Prostate gland (tissue), 2 donors: Measurements from ENCODE around the gene ARL15.

Source experiments
- CTCF ChIP-seq, 4 experiments: fragments of 200-600 bp in 2 of 4; fragments of 450-650 bp in 2 of 4; sonication (generic) in 2 of 4; IDR thresholded peaks; 1 replicate in 3 of 4; 2 replicates in 1 of 4; pipeline ENCODE4 v1.5.1; 2016 to 2019; ENCODE audit warnings: antibody characterized with exemption in 4 of 4, mild to moderate bottlenecking in 2 of 4, moderate library complexity in 2 of 4
- POLR2A ChIP-seq: fragments of 450-650 bp; IDR thresholded peaks from one replicate; pipeline ENCODE4 v1.6.1; 2016; ENCODE audit warnings: antibody characterized with exemption, mild to moderate bottlenecking
- POLR2AphosphoS5 ChIP-seq: sonication (generic); formaldehyde crosslinking; IDR thresholded peaks from one replicate; pipeline ENCODE4 v1.6.1; 2017; ENCODE audit warnings: antibody characterized with exemption

DNA sequence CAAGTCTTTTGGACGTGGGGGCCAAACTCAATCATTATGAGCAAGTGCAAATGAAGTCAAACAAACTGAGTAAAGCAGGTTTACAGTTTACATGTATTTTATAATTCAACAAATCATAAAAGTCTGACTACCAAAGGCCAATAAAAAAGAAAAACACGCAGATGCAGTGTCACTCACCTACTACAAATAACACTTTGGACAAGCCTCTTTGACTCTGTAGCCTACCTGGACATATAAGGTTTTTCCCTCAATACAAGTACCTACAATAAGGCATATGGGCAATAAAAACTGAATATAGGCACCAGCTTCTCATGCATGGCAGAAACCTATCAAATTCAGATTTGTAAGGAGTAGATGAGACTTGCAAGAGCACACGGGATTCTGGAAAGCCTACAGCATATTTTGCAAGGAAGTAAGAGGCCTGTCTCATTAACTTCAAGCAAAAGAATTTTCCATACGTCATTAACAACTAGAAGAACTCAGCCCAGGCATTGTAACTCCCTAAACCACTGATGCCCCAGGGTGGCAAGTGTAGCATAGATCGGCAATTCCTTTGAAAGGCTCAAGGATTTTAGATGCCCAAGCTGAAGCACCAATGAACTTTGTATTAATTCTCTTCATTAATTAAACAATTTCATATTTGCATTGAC, 21.7 kb downstream of the ARL15 start:
- TF ChIP-seq CTCF (IDR thresholded peaks at IDR 0.05) (no peak), POLR2A (no peak), POLR2AphosphoS5 (no peak)
